ENCODE results near the gene TWIST1.

The TWIST1 gene

GRCh38 chr7:19107356-19108146 lies 9.9 kb downstream of the TWIST1 start:
- H3K27ac Mint-ChIP-seq, result no peak overlapping the region
- peaks cover 96% of the 10 kb centered on the region for H3K27me3 Mint-ChIP-seq
- H3K9me3 Mint-ChIP-seq, result no peaks in the 10 kb centered on the region
- H3K4me1 Mint-ChIP-seq (ENCODE audit: low read depth), result peaks cover 9% of the 10 kb centered on the region
- H3K4me3 Mint-ChIP-seq, result no peak overlapping the region
- no peaks in the 10 kb centered on the region for H3K36me3 Mint-ChIP-seq (ENCODE audit: low read depth)

DNA sequence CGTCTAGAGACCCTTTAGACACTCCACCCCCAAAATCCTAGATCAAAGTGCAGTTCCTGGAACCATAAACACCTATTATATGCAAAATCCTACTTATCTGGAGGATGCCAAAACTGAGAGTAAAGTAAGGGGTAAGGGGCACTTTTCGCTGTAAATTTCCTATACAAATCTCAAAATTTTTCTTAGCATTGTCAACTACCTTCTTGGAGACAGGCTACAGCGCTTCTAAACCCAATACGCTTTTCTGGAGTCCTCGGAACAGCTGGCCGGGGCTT lies 10.4 kb downstream of the TWIST1 start:
- no peak overlapping the region for H3K27ac Mint-ChIP-seq
- peaks cover 95% of the 10 kb centered on the region for H3K27me3 Mint-ChIP-seq
- no peaks in the 10 kb centered on the region for H3K9me3 Mint-ChIP-seq
- no peaks in the 10 kb centered on the region for H3K36me3 Mint-ChIP-seq (ENCODE audit: low read depth)
- H3K4me3 Mint-ChIP-seq, result no peak overlapping the region
- H3K4me1 Mint-ChIP-seq (ENCODE audit: low read depth), result peaks cover 9% of the 10 kb centered on the region

GRCh38 chr7:19106241-19107080 lies 11.0 kb downstream of the TWIST1 start:
- H3K27me3 Mint-ChIP-seq, result peaks cover 94% of the 10 kb centered on the region
- no peak overlapping the region for H3K27ac Mint-ChIP-seq
- peaks cover 9% of the 10 kb centered on the region for H3K4me1 Mint-ChIP-seq (ENCODE audit: low read depth)
- H3K36me3 Mint-ChIP-seq (ENCODE audit: low read depth), result no peaks in the 10 kb centered on the region
- no peaks in the 10 kb centered on the region for H3K9me3 Mint-ChIP-seq
- H3K4me3 Mint-ChIP-seq, result no peak overlapping the region

GRCh38 chr7:19105546-19105945 lies 11.9 kb downstream of the TWIST1 start:
- H3K9me3 Mint-ChIP-seq, result no peaks in the 10 kb centered on the region
- no peaks in the 10 kb centered on the region for H3K36me3 Mint-ChIP-seq (ENCODE audit: low read depth)
- no peak overlapping the region for H3K4me3 Mint-ChIP-seq
- no peak overlapping the region for H3K27ac Mint-ChIP-seq
- peaks cover 88% of the 10 kb centered on the region for H3K27me3 Mint-ChIP-seq
- peaks cover 6% of the 10 kb centered on the region for H3K4me1 Mint-ChIP-seq (ENCODE audit: low read depth)

- Mint-ChIP-seq H3K36me3 (ENCODE audit: low read depth) (no peaks in the 10 kb centered on the region), H3K27me3 (peaks cover 83% of the 10 kb centered on the region), H3K27ac (no peak overlapping the region), H3K4me3 (no peak overlapping the region), H3K9me3 (no peaks in the 10 kb centered on the region), H3K4me1 (ENCODE audit: low read depth) (peaks cover 6% of the 10 kb centered on the region)
These were observed 12.6 kb downstream of the TWIST1 start for GRCh38 chr7:19104811-19105210.

- Mint-ChIP-seq H3K36me3 (ENCODE audit: low read depth) (no peaks in the 10 kb centered on the region), H3K27me3 (peaks cover 65% of the 10 kb centered on the region), H3K4me3 (no peak overlapping the region), H3K9me3 (no peaks in the 10 kb centered on the region), H3K4me1 (ENCODE audit: low read depth) (peaks cover 6% of the 10 kb centered on the region), H3K27ac (no peak overlapping the region)
These were observed 14.6 kb downstream of the TWIST1 start for GRCh38 chr7:19102884-19103283.

DNA sequence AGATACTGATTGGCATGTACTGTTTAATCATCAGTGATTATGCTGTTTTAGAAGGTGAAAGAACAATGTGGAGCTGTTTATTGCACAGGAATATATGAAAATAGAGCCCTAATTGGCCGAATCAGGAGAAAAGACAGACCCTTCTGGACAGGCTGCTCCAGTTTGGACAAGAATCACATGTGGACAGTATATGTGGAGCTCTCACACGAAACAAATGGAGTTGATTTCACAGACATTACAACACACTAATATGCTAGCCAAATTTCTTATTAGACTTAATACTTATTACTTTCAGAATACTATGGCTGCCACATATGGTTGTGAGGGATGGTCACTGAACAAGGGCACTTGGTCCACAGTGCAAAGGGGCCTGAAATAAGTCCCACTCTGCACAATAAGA lies 15.5 kb downstream of the TWIST1 start:
- Mint-ChIP-seq H3K4me1 (ENCODE audit: low read depth) (no peaks in the 10 kb centered on the region), H3K27ac (no peak overlapping the region), H3K9me3 (no peaks in the 10 kb centered on the region), H3K27me3 (peaks cover 55% of the 10 kb centered on the region), H3K4me3 (no peak overlapping the region), H3K36me3 (ENCODE audit: low read depth) (no peaks in the 10 kb centered on the region)

DNA sequence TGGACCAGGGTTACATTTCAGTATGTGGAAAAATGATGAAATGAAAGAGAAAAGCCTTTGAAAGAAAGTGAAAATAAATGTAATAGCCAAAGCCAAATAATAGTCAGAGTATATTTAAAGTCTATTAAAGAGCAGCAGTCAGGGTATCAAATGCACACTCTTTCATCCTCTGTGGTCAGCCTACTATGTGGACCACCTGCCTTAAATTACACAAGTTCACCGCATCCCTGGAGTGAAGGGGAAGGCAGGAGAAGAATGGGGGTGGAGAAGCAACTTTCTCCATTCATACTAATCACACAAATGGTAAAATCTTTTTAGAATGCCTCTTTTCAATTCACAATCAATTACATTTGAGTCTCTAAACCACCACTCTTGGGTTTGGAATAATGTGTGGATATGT lies 16.0 kb downstream of the TWIST1 start:
- Mint-ChIP-seq H3K27ac (no peak overlapping the region), H3K4me3 (no peak overlapping the region), H3K4me1 (ENCODE audit: low read depth) (no peaks in the 10 kb centered on the region), H3K9me3 (no peaks in the 10 kb centered on the region), H3K27me3 (peaks cover 51% of the 10 kb centered on the region), H3K36me3 (ENCODE audit: low read depth) (no peaks in the 10 kb centered on the region)

- no peaks in the 10 kb centered on the region for H3K36me3 Mint-ChIP-seq (ENCODE audit: low read depth)
- H3K4me1 Mint-ChIP-seq (ENCODE audit: low read depth), result no peaks in the 10 kb centered on the region
- no peaks in the 10 kb centered on the region for H3K9me3 Mint-ChIP-seq
- no peak overlapping the region for H3K27ac Mint-ChIP-seq
- H3K4me3 Mint-ChIP-seq, result no peak overlapping the region
- H3K27me3 Mint-ChIP-seq, result peaks cover 36% of the 10 kb centered on the region
These were observed 17.5 kb downstream of the TWIST1 start for GRCh38 chr7:19099924-19100323.

DNA sequence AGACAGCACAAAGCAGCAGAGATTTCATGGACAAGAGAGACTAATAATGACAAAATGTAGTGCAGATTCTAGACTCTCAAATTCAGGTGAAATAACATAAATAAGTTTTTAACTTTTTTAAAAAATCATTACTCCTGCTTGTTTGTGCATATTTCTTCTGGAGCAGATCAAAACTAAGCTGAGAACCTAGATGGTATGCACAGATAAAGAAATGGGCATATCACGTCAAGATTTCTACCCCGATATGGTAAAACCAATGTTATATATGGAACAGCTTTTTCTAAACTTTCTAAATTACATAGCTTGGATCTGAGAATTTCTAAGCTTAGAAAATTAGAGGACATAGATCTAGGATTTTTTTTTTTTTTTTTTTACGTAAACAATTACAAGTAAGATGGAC lies 18.2 kb downstream of the TWIST1 start:
- H3K27me3 Mint-ChIP-seq, result peaks cover 29% of the 10 kb centered on the region
- H3K9me3 Mint-ChIP-seq, result no peaks in the 10 kb centered on the region
- H3K4me3 Mint-ChIP-seq, result no peak overlapping the region
- no peaks in the 10 kb centered on the region for H3K4me1 Mint-ChIP-seq (ENCODE audit: low read depth)
- H3K36me3 Mint-ChIP-seq (ENCODE audit: low read depth), result no peaks in the 10 kb centered on the region
- H3K27ac Mint-ChIP-seq, result no peak overlapping the region

DNA sequence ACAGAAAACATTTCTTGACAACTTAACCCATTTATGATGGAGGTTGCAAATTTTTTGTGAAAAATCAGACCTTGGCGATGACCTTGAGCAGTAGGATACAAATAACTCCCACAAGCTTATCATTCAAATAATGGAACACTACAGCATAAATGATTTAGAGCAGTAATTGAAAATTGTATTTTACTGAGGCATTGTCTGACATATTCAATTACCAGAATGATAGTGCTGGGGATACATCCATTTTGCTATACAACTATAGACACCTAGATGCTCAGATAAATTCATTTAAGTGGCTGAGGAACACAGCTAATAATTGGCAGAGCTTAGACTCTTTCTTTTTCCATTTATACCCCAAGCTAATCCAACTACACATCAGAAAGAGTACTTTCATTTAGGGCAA lies 18.9 kb downstream of the TWIST1 start:
- H3K4me1 Mint-ChIP-seq (ENCODE audit: low read depth), result no peaks in the 10 kb centered on the region
- peaks cover 23% of the 10 kb centered on the region for H3K27me3 Mint-ChIP-seq
- H3K9me3 Mint-ChIP-seq, result no peaks in the 10 kb centered on the region
- H3K36me3 Mint-ChIP-seq (ENCODE audit: low read depth), result no peaks in the 10 kb centered on the region
- H3K27ac Mint-ChIP-seq, result no peak overlapping the region
- H3K4me3 Mint-ChIP-seq, result no peak overlapping the region

GRCh38 chr7:19097165-19098055 lies 20.0 kb downstream of the TWIST1 start:
- Mint-ChIP-seq H3K9me3 (no peaks in the 10 kb centered on the region), H3K27me3 (peaks cover 12% of the 10 kb centered on the region), H3K36me3 (ENCODE audit: low read depth) (no peaks in the 10 kb centered on the region), H3K4me1 (ENCODE audit: low read depth) (no peaks in the 10 kb centered on the region), H3K4me3 (no peak overlapping the region), H3K27ac (no peak overlapping the region)

DNA sequence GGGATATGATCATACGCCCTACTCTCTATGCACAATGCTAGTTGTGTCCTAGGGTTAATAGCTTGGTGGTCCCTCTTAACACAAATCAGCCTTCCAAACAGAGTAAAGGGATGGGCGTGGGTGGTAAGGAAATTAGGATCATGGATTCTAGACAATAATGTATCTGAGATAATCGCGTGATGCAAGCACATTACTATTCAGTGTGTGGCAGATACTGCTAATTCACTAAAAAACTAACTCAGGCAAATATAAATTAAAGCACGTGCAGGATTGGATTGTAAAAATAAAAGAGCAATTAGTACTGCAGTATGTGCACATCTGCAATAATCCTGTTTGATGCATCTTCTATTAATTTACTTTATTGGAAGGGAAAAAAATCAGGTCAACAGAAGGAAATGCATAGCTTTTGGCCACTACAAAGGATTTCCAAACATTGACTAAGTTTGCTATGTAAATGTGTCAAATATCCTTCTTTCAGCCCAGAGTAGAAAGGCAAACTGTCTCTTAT lies 22.0 kb downstream of the TWIST1 start:
- H3K4me1 Mint-ChIP-seq (ENCODE audit: low read depth), result no peaks in the 10 kb centered on the region
- H3K27ac Mint-ChIP-seq, result no peak overlapping the region
- no peaks in the 10 kb centered on the region for H3K9me3 Mint-ChIP-seq
- H3K27me3 Mint-ChIP-seq, result peaks cover 4% of the 10 kb centered on the region
- H3K36me3 Mint-ChIP-seq (ENCODE audit: low read depth), result no peaks in the 10 kb centered on the region
- H3K4me3 Mint-ChIP-seq, result no peak overlapping the region

DNA sequence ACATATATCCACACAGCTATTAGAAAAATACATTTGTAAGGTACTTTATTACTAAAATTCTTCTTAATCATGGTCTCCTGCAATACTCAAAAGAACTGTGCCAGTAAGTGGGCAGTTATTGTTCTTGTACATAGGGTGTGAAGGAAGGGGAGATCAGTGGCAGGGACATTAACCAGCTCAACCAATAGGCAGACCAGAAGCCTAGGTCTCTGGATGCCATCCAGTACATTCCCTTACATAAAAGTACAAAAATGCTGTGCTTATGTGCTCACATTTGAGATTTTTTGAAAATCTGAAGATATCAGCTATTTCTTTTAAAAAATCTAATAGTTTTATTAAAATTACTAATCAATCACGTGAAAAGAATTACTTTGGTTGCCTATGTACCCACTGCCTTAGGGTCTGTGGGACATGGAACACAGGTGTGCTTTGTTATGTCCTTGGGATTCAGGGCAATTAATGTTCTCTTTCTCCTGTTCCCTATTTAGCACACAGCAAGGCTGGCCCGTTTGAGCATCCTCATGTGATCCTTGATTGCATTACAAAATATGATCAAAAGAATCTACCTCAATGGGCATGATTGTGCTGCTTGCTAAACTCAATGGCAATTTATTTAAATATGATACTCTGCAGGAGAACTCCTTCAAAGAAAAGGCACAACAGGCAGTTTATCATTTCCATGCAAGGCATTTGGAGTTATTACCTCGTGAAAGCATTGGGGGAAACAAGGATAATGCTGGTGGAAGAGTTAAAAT lies 22.7 kb downstream of the TWIST1 start:
- Mint-ChIP-seq H3K27ac (no peak overlapping the region), H3K4me1 (ENCODE audit: low read depth) (no peaks in the 10 kb centered on the region), H3K9me3 (no peaks in the 10 kb centered on the region), H3K4me3 (no peak overlapping the region), H3K27me3 (peaks cover 1% of the 10 kb centered on the region), H3K36me3 (ENCODE audit: low read depth) (no peaks in the 10 kb centered on the region)

Data from stimulated activated naive CD8-positive, alpha-beta T cell treated with anti-CD3 and anti-CD28 coated beads, Interleukin-15, Interleukin-2, amounts not matched to agents 100 ng/mL and 50 ng/mL, for 24 hours (primary cell).